ENCODE measurements around the gene FUT2. TPM values are rescaled to one million over a fixed set of nuclear protein-coding genes. Genes with fewer than 3 reads are reported as not detected.
A peak's percentile ranks its signal among the peaks of the same experiment; 100 is the strongest.
"Not testable (repeated sequence)": the region's sequence is repeated elsewhere in the genome, so short reads cannot be mapped to it uniquely, and the experiment has no call there.

FUT2 gene
- polyA plus RNA-seq, 3 donors, result 1.7 to 4.4 (median 1.8) TPM

DNA sequence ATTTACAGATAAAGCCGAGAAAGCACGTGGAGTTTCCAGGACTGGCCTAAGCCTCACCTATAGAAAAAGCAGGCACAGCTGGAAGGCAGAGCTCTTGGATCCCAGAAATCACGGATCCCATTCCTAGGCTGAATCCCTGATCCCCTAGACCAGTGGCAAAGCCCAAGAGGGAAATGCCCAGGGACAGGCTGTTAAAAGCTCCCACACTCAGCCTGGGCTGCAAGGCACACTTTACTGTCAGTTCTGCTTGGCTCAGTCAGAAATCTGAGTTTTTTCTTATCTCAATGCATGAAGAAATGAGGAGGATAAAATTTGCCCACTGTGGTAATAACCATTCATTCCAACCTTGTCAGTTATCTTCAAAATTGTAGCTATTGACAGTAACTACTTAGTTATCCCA is 8.0 kb upstream of the FUT2 start:
- no peak for DNase-seq (ENCODE audit: extremely low read depth in 1 of 11, low read depth in 9 of 11, low spot score in 4 of 11)

- no peak for DNase-seq (ENCODE audit: extremely low read depth in 1 of 11, low read depth in 9 of 11, low spot score in 4 of 11)
Observed at GRCh38 chr19:48689449-48689848, 6.3 kb upstream of the FUT2 start.

GRCh38 chr19:48693629-48694028 is 2.1 kb upstream of the FUT2 start:
- not testable (repeated sequence) for DNase-seq (ENCODE audit: extremely low read depth in 1 of 11, low read depth in 9 of 11, low spot score in 4 of 11)

- DNase-seq (ENCODE audit: extremely low read depth in 1 of 11, low read depth in 9 of 11, low spot score in 4 of 11), result no peak
Observed at GRCh38 chr19:48696353-48697010, 711 bp downstream of the FUT2 start.

- DNase-seq (ENCODE audit: extremely low read depth in 1 of 11, low read depth in 9 of 11, low spot score in 4 of 11), result no peak
Observed at GRCh38 chr19:48698046-48698445, 2.3 kb downstream of the FUT2 start.

- DNase-seq (ENCODE audit: extremely low read depth in 1 of 11, low read depth in 9 of 11, low spot score in 4 of 11), result no peak
Observed at GRCh38 chr19:48702701-48703100, 6.9 kb downstream of the FUT2 start.

DNA sequence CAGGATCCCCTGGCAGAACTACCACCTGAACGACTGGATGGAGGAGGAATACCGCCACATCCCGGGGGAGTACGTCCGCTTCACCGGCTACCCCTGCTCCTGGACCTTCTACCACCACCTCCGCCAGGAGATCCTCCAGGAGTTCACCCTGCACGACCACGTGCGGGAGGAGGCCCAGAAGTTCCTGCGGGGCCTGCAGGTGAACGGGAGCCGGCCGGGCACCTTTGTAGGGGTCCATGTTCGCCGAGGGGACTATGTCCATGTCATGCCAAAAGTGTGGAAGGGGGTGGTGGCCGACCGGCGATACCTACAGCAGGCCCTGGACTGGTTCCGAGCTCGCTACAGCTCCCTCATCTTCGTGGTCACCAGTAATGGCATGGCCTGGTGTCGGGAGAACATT is 7.5 kb downstream of the FUT2 start:
- DNase-seq (ENCODE audit: extremely low read depth in 1 of 11, low read depth in 9 of 11, low spot score in 4 of 11), result no peak

DNA sequence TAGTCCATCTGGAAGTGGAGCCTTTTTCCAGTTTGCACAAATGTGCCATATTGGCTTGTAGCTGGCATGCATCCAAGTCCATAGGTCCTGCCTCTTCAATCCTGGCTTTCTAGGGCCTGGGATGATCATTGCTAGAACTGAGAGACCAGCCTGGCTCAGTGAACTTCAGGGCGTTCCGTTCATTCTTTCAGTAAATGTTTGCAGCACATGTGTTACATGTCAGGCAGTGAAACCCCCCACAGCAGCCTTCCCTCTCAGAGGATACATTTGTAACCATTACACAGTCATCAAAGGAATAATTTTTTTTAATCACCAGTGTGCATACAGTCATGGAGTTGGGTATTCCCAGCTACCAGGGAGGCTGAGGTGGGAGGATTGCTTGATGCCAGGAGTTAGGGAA is 9.7 kb downstream of the FUT2 start:
- DNase-seq (ENCODE audit: extremely low read depth in 1 of 11, low read depth in 9 of 11, low spot score in 4 of 11), result no peak

- DNase-seq (ENCODE audit: extremely low read depth in 1 of 11, low read depth in 9 of 11, low spot score in 4 of 11), result no peak
Observed at GRCh38 chr19:48708471-48708870, 12.7 kb downstream of the FUT2 start.

- no peak for DNase-seq (ENCODE audit: extremely low read depth in 1 of 11, low read depth in 9 of 11, low spot score in 4 of 11)
Observed at GRCh38 chr19:48711106-48711662, 15.4 kb downstream of the FUT2 start.

- DNase-seq (ENCODE audit: extremely low read depth in 1 of 11, low read depth in 9 of 11, low spot score in 4 of 11), result no peak
Observed at GRCh38 chr19:48713041-48713863, 17.5 kb downstream of the FUT2 start.

- DNase-seq (ENCODE audit: extremely low read depth in 1 of 11, low read depth in 9 of 11, low spot score in 4 of 11), result peak; percentile 96 to 100 (median 99)
Observed at GRCh38 chr19:48713864-48714755, 18.3 kb downstream of the FUT2 start.

GRCh38 chr19:48714759-48715675 is 19.2 kb downstream of the FUT2 start:
- DNase-seq (ENCODE audit: extremely low read depth in 1 of 11, low read depth in 9 of 11, low spot score in 4 of 11), result no peak

DNA sequence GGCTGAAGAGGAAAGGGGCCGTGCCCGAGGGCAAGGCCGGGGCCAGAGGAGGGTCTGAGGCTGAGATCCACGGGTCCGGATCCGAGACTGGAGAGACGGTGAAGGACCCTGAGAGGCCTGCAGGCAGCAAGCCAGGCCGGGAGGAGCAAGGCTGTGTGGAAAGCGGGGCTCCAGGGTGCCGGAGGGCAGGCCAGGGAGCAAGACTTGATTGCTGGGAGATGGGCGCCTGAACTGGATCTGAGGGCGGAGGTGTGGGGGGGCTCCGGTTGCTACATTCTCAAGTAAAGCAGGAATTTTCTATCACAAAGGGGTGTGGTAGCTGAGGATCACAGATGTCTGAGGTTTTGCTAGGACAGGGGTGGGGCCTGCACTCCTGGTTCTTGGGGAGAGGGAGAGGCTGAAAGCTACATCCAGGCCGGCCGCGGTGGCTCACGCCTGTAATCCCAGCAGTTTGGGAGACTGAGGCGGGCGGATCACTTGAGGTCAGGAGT is 20.0 kb downstream of the FUT2 start:
- DNase-seq (ENCODE audit: extremely low read depth in 1 of 11, low read depth in 9 of 11, low spot score in 4 of 11), result no peak

GRCh38 chr19:48716562-48717291 is 21.0 kb downstream of the FUT2 start:
- no peak for DNase-seq (ENCODE audit: extremely low read depth in 1 of 11, low read depth in 9 of 11, low spot score in 4 of 11)

DNA sequence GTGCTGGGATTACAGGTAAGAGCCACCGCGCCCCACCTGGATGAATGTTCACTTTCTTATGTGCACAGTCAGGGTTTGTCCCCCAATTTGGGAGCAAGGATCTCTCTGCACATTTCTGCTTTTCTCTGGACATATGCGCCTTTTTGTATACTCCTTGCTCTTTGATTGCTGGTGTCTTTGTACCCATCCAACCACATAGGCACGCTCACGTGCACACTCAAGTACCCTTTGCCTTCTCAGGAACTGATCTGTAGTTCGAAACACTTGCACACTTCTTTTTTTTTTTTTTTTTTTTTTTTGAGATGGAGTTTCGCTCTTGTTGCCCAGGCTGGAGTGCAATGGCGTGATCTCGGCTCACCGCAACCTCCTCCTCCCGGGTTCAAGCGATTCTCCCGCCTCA is 22.3 kb downstream of the FUT2 start:
- not testable (repeated sequence) for DNase-seq (ENCODE audit: extremely low read depth in 1 of 11, low read depth in 9 of 11, low spot score in 4 of 11)

DNA sequence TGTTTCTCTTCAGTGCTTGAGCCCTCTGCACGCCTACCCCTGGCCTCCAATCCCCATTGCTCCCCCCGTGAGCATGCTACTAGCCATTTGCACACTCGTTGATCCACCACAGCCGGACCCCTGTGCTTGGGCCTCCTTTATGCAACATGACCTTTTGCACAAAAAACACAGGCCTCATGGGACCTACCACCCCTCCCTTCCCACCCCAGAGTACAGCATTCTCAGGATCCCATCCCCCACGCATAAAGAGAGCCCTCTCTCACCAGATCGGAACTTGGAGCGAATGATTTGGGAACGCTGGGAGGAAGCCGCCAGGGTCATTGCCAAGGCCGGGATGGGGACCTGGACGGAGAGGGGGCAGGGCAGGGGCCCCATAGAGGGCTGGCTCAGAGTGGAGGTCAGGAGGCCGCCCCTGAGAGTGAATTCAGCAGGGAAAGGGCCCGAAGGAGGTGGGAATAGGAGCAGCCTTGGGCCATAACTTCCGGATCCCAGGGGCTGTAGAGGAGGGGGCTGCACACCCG is 23.0 kb downstream of the FUT2 start:
- no peak for DNase-seq (ENCODE audit: extremely low read depth in 1 of 11, low read depth in 9 of 11, low spot score in 4 of 11)

Measured in renal cortex interstitium (tissue), 11 donors.